Tibial artery (tissue), 4 donors: Measurements from ENCODE around the gene EPB41L4B.

Experiments used
- DNase-seq, 2 donors: peaks; one replicate each; pipeline ENCODE4 v3.0.0-alpha.2; 2019
- H3K27ac ChIP-seq, 2 donors: fragments of 200-600 bp; sonication (generic) in 1 of 2; 1 replicate in 1 of 2; 2 replicates in 1 of 2; pipeline ENCODE4 v1.5.1; 2018 to 2019; ENCODE audit warnings: mild to moderate bottlenecking in 1 of 2
- H3K27me3 ChIP-seq, 2 donors: fragments of 200-600 bp; sonication (generic) in 1 of 2; one replicate each; pipeline versions ENCODE4 v1.5.1 to v1.6.0; 2016 to 2019
- H3K36me3 ChIP-seq, 3 donors: fragments of 200-600 bp; sonication (generic) in 2 of 3; one replicate each; pipeline ENCODE4 v1.5.1; 2016 to 2019; ENCODE audit warnings: mild to moderate bottlenecking in 2 of 3
- H3K4me1 ChIP-seq, 4 donors: fragments of 200-600 bp; sonication (generic) in 2 of 4; 1 replicate in 3 of 4; 2 replicates in 1 of 4; pipeline ENCODE4 v1.5.1; 2016 to 2019
- H3K4me3 ChIP-seq, 2 donors: fragments of 200-600 bp; sonication (generic) in 1 of 2; 1 replicate in 1 of 2; 2 replicates in 1 of 2; pipeline ENCODE4 v1.5.1; 2018 to 2019; ENCODE audit warnings: mild to moderate bottlenecking in 2 of 2
- H3K9me3 ChIP-seq, 3 donors: fragments of 200-600 bp; sonication (generic) in 1 of 3; one replicate each; pipeline ENCODE4 v1.5.1; 2016 to 2019
- CTCF ChIP-seq, 2 experiments: fragments of 200-600 bp in 1 of 2; fragments of 450-650 bp in 1 of 2; IDR thresholded peaks; one replicate each; pipeline ENCODE4 v1.5.1; 2017 to 2019; ENCODE audit warnings: antibody characterized with exemption in 2 of 2, mild to moderate bottlenecking in 1 of 2, moderate library complexity in 1 of 2
- intact Hi-C: fragments of 100-400 bp; cut with DNase I; formaldehyde crosslinking; loops from one replicate; pipeline ENCODE4 v1.15.0; 2023; ENCODE audit warnings: low total_unique reads

Gene EPB41L4B

GRCh38 chr9:109269081-109269480 lies 51.8 kb downstream of the EPB41L4B start:
- peaks cover 0 to 3% (median 0%) of the 10 kb centered on the region in 3 donors for H3K9me3 ChIP-seq
- no peak overlapping the region for H3K27ac ChIP-seq
- H3K4me1 ChIP-seq, result no peaks in the 10 kb centered on the region
- no peaks in the 10 kb centered on the region for H3K36me3 ChIP-seq
- no peak for DNase-seq
- no peak for TF ChIP-seq CTCF (IDR thresholded peaks at IDR 0.05)
- H3K27me3 ChIP-seq, result peaks cover 0 to 3% of the 10 kb centered on the region in 2 donors
- intact Hi-C loops, result no loop called here
- H3K4me3 ChIP-seq, result no peak overlapping the region

- H3K9me3 ChIP-seq, result peaks cover 0 to 3% (median 0%) of the 10 kb centered on the region in 3 donors
- no peak overlapping the region for H3K27ac ChIP-seq
- no peak for TF ChIP-seq CTCF (IDR thresholded peaks at IDR 0.05)
- no peaks in the 10 kb centered on the region for H3K27me3 ChIP-seq
- intact Hi-C loops, result no loop called here
- no peaks in the 10 kb centered on the region for H3K36me3 ChIP-seq
- H3K4me1 ChIP-seq, result no peaks in the 10 kb centered on the region
- DNase-seq, result no peak
- H3K4me3 ChIP-seq, result no peak overlapping the region
Measured at GRCh38 chr9:109267555-109267954, 53.3 kb downstream of the EPB41L4B start.

GRCh38 chr9:109264877-109265587 lies 55.8 kb downstream of the EPB41L4B start:
- Histone ChIP-seq H3K4me1 (no peaks in the 10 kb centered on the region), H3K27me3 (no peaks in the 10 kb centered on the region), H3K36me3 (no peaks in the 10 kb centered on the region), H3K9me3 (peaks cover 0 to 3% (median 0%) of the 10 kb centered on the region in 3 donors), H3K4me3 (no peak overlapping the region), H3K27ac (no peak overlapping the region)
- no peak for DNase-seq
- no peak for TF ChIP-seq CTCF (IDR thresholded peaks at IDR 0.05)
- intact Hi-C loops, result no loop called here

- no peak overlapping the region for H3K4me3 ChIP-seq
- no peaks in the 10 kb centered on the region for H3K4me1 ChIP-seq
- H3K36me3 ChIP-seq, result no peaks in the 10 kb centered on the region
- DNase-seq, result no peak
- TF ChIP-seq CTCF (IDR thresholded peaks at IDR 0.05), result no peak
- H3K27ac ChIP-seq, result no peak overlapping the region
- intact Hi-C loops, result no loop called here
- peaks cover 0 to 3% (median 0%) of the 10 kb centered on the region in 3 donors for H3K9me3 ChIP-seq
- no peaks in the 10 kb centered on the region for H3K27me3 ChIP-seq
Measured at GRCh38 chr9:109263358-109263757, 57.5 kb downstream of the EPB41L4B start.

GRCh38 chr9:109258481-109259302 lies 62.2 kb downstream of the EPB41L4B start:
- H3K9me3 ChIP-seq, result no peaks in the 10 kb centered on the region
- H3K4me3 ChIP-seq, result no peak overlapping the region
- TF ChIP-seq CTCF (IDR thresholded peaks at IDR 0.05), result no peak
- no peak for DNase-seq
- H3K4me1 ChIP-seq, result peaks cover 0 to 14% (median 10%) of the 10 kb centered on the region in 4 donors
- intact Hi-C loops, result no loop called here
- H3K27me3 ChIP-seq, result no peaks in the 10 kb centered on the region
- H3K36me3 ChIP-seq, result no peaks in the 10 kb centered on the region
- H3K27ac ChIP-seq, result no peak overlapping the region
